ENCODE results near the gene SMAD5. TPM values are rescaled to one million over a fixed set of nuclear protein-coding genes. Genes with fewer than 3 reads are reported as not detected.

The SMAD5 gene
- total and polyA plus RNA-seq, 2 of the 8 experiments (the other 6 are each of a cell fraction or from before 2014, with no cell fraction given) = 30.2 to 60.5 TPM

DNA sequence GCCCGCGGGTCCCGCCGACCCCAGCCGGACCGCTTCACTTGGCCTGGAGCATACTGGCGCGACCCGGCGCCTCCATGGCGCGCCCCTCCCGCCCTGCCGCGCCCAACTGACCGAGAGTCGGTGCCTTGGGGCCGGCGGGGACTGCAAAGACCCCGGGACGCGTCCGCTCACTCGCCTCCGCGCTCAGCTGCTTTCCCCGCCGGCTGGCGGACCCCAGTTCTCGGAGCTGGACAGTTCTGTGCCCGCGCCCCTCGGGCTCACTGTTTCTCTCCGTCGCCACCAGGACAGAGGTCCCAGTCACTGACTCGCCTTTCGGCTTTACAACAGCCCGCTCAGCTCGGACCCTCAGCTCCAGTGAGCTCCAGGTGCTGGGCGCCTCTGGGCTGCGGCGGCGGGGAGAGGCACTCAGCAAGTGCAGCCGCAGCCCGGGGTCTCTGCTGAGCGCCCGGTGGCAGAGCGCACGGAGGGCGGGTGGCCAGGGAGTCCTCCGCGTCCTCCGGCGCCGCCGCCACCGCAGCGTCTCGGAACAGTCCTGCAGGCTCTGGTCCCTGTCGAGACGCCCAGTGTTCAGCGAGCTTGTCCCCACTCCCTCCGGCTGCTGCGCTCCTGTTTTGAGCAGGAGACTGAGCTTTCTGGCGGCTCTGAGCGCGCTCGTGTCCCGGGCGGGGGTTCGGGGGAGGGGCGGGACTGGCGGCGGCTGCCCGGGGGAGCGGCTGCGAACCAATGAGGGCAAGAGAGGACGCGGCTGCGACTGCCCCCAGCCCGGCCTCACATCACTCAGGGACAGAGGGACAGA is 60.1 kb downstream of the SMAD5 start, which contains the start of gene SMIM32:
Gene SMIM32, minus strand, starts transcription at position 637 of the 796 bp plus-strand sequence. CDS start 638 bp downstream, outside the sequence.
- Histone ChIP-seq H3K36me3 (ENCODE audit: control insufficient read depth in 2 of 4, insufficient read depth in 4 of 4, low read length in 3 of 4) (peaks cover 0 to 2% (median under 1%) of the 10 kb centered on the region in 4 experiments; a peak in 4 of 8 replicates), H3K9me3 (ENCODE audit: insufficient read depth in 2 of 2, low read depth in 1 of 2, low read length in 1 of 2) (no peaks in the 10 kb centered on the region), H3K18ac (ENCODE audit: extremely low read depth, low read length) (peak within 1 kb of the TSS; percentile 32), H4K8ac (ENCODE audit: extremely low read depth, insufficient read depth, low read length) (peak within 1 kb of the TSS; percentile 7; the same call in 1 of the 2 replicates), H3K4me2 (ENCODE audit: insufficient read depth in 1 of 2, low read depth in 2 of 2, low read length in 2 of 2) (peak within 1 kb of the TSS; percentile 82 to 99), H3K4me3 (ENCODE audit: extremely low read depth in 1 of 4, insufficient read depth in 2 of 4, low read depth in 3 of 4, low read length in 4 of 4) (peak within 1 kb of the TSS; percentile 51 to 72 (median 63)), H3K9ac (replicated peaks in 1 of 4; ENCODE audit: extremely low read depth in 1 of 4, low read depth in 3 of 4, low read length in 3 of 4) (peak within 1 kb of the TSS in 2 of 4 experiments; percentile 19 to 36; a peak in 4 of 7 replicates), H2AFZ (ENCODE audit: low read length) (no peak within 1 kb of the TSS), H3K79me1 (ENCODE audit: low read depth, low read length) (no peaks in the 10 kb centered on the region), H3K79me2 (ENCODE audit: control insufficient read depth in 1 of 2, insufficient read depth in 2 of 2, low read length in 2 of 2) (no peaks in the 10 kb centered on the region), H3K14ac (ENCODE audit: insufficient read length) (no peak within 1 kb of the TSS), H4K5ac (ENCODE audit: insufficient read length, low read depth, low read length) (no peak within 1 kb of the TSS), H3K4ac (replicated peaks; ENCODE audit: insufficient read length, low read depth, low read length) (no peak within 1 kb of the TSS), H4K20me1 (replicated peaks in 1 of 2; ENCODE audit: control insufficient read depth in 1 of 2, insufficient read depth in 2 of 2, low read length in 2 of 2) (peaks cover 12 to 27% of the 10 kb centered on the region in 2 experiments), H3K27me3 (replicated peaks in 1 of 4; ENCODE audit: control insufficient read depth in 3 of 4, extremely low read depth in 1 of 4, insufficient read depth in 3 of 4, low read length in 3 of 4) (peaks cover 48 to 81% (median 71%) of the 10 kb centered on the region in 4 experiments), H2BK120ac (replicated peaks; ENCODE audit: low read depth, low read length) (no peak within 1 kb of the TSS), H3K23me2 (ENCODE audit: low read depth, low read length) (peaks cover 17% of the 10 kb centered on the region), H2BK12ac (ENCODE audit: low read depth, low read length) (no peak within 1 kb of the TSS), H3K56ac (replicated peaks; ENCODE audit: insufficient read length, low read depth, low read length) (no peak within 1 kb of the TSS), H3K23ac (ENCODE audit: insufficient read length) (no peak within 1 kb of the TSS), H4K91ac (replicated peaks; ENCODE audit: insufficient read length, low read length) (no peak within 1 kb of the TSS), H2BK20ac (ENCODE audit: low read length) (no peak within 1 kb of the TSS), H3K4me1 (replicated peaks in 1 of 4; ENCODE audit: control insufficient read depth in 3 of 4, insufficient read depth in 4 of 4, low read length in 3 of 4) (peaks cover 0 to 16% (median 7%) of the 10 kb centered on the region in 4 experiments; a peak in 6 of 7 replicates), H2BK5ac (ENCODE audit: low read depth, low read length) (no peak within 1 kb of the TSS), H2BK15ac (ENCODE audit: low read length) (no peak within 1 kb of the TSS), H2AK5ac (ENCODE audit: low read depth, low read length) (no peak within 1 kb of the TSS), H3K27ac (ENCODE audit: low read depth, low read length) (no peak within 1 kb of the TSS)
- POLR2A ChIA-PET (ENCODE audit: partially characterized antibody) = interaction anchor here (2.2 to 2.4 kb wide), 3 partner anchors 10 to 59 kb away, joined by 6 to 9 read pairs (median 8); partner anchors contain the start of gene SMAD5
- DNase-seq (ENCODE audit: low read depth in 1 of 2, low spot score in 2 of 2) (peak in 1 of 2 experiments; percentile 72), FAIRE-seq (no peak)
- 3% methylated on average over 73 of the region's 81 CpGs; no CpG with 5 or more reads in 1 of the 2 experiments for WGBS, 2 experiments (ENCODE audit: extremely low coverage in 1 of 2, insufficient coverage in 1 of 2, insufficient read length in 1 of 2, insufficient replicate concordance in 2 of 2, low coverage in 1 of 2, low lambda C conversion rate in 2 of 2, missing lambda C conversion rate in 1 of 2)
- TF ChIP-seq BACH1 (IDR thresholded peaks at IDR 0.05; ENCODE audit: low read length) (no peak), EZH2 (IDR thresholded peaks at IDR 0.05; ENCODE audit: low read depth, low read length, severe bottlenecking) (peak; percentile 74), CTBP2 (IDR thresholded peaks at IDR 0.05; ENCODE audit: borderline replicate concordance, insufficient read depth, insufficient read length, low read length) (no peak), RNF2 (IDR thresholded peaks at IDR 0.05; ENCODE audit: borderline replicate concordance, low read depth, low read length, missing control alignments, poor library complexity, severe bottlenecking) (peak; percentile 50), KDM4A (IDR thresholded peaks at IDR 0.05; ENCODE audit: low read depth, low read length, severe bottlenecking) (peak; percentile 38), CBX8 (IDR thresholded peaks at IDR 0.05; ENCODE audit: borderline replicate concordance, low read depth, low read length) (no peak), SUZ12 (IDR thresholded peaks at IDR 0.05; ENCODE audit: low read length) (peak; percentile 70; the same call in 1 of the 2 replicates), SIRT6 (IDR thresholded peaks at IDR 0.05; ENCODE audit: low read length) (no peak), HDAC6 (IDR thresholded peaks at IDR 0.05; ENCODE audit: low read depth, low read length) (no peak)
- CTCF ChIA-PET (ENCODE audit: partially characterized antibody) = interaction anchor here (1.3 to 7.1 kb wide), 6 partner anchors 9 to 45 kb away, joined by 3 to 66 read pairs (median 5); no protein-coding TSS in a partner anchor

Data from H1 (cell line).